Tibial nerve (tissue), 4 donors: ENCODE data around the gene BMP5. TPM values are rescaled to one million over a fixed set of nuclear protein-coding genes. Genes with fewer than 3 reads are reported as not detected.

Experiments
- DNase-seq, 2 donors: peaks; one replicate each; pipeline ENCODE4 v3.0.0-alpha.2; 2019; ENCODE audit warnings: low spot score in 2 of 2
- H3K27ac ChIP-seq, 4 donors: fragments of 200-600 bp; sonication (generic) in 3 of 4; one replicate each; pipeline ENCODE4 v1.5.1; 2017 to 2019; ENCODE audit warnings: mild to moderate bottlenecking in 1 of 4
- H3K27me3 ChIP-seq, 2 donors: fragments of 200-600 bp; sonication (generic) in 1 of 2; one replicate each; pipeline versions ENCODE4 v1.5.1 to v1.6.0; 2017 to 2019
- H3K36me3 ChIP-seq, 3 donors: fragments of 200-600 bp; sonication (generic); one replicate each; pipeline ENCODE4 v1.5.1; 2018 to 2019
- H3K4me1 ChIP-seq, 4 donors: fragments of 200-600 bp; sonication (generic) in 3 of 4; one replicate each; pipeline ENCODE4 v1.5.1; 2017 to 2019
- H3K4me3 ChIP-seq, 4 donors: fragments of 200-600 bp; sonication (generic) in 3 of 4; one replicate each; pipeline ENCODE4 v1.5.1; 2017 to 2019; ENCODE audit warnings: mild to moderate bottlenecking in 1 of 4, moderate library complexity in 1 of 4
- H3K9me3 ChIP-seq, 4 donors: fragments of 200-600 bp; sonication (generic) in 3 of 4; one replicate each; pipeline ENCODE4 v1.5.1; 2017 to 2019
- EP300 ChIP-seq, 2 donors: sonication (generic); formaldehyde crosslinking; IDR thresholded peaks; one replicate each; pipeline ENCODE4 v1.6.1; 2017; ENCODE audit warnings: antibody characterized with exemption in 2 of 2, mild to moderate bottlenecking in 1 of 2
- POLR2A ChIP-seq, 2 donors: fragments of 450-650 bp; IDR thresholded peaks; one replicate each; pipeline ENCODE4 v1.6.1; 2017; ENCODE audit warnings: antibody characterized with exemption in 2 of 2, mild to moderate bottlenecking in 2 of 2, moderate library complexity in 2 of 2
- WGBS, 2 donors: methylation state at CpG; one replicate each; pipeline ENCODE4 v1.1.5; 2018; 5-methylcytosine and 5-hydroxymethylcytosine counted together
- total RNA-seq, 4 donors: library from RNA; depleted of rRNA; stranded (reverse); fragments of >200 nt; gene quantifications; one replicate each; pipeline ENCODE4 v1.1.0, GENCODE V29; 2016
- TF ChIP-seq, protein P1 (sequence below), 5 experiments: fragments of 200-600 bp in 3 of 5; fragments of 450-650 bp in 2 of 5; sonication (generic) in 3 of 5; IDR thresholded peaks; one replicate each; pipeline ENCODE4 v1.5.1; 2016 to 2019; ENCODE audit warnings: antibody characterized with exemption in 5 of 5, mild to moderate bottlenecking in 3 of 5, moderate library complexity in 2 of 5

The BMP5 gene
- total RNA-seq, 4 donors from 2014 or later, result 0.44 to 1.5 (median 1.1) TPM

DNA sequence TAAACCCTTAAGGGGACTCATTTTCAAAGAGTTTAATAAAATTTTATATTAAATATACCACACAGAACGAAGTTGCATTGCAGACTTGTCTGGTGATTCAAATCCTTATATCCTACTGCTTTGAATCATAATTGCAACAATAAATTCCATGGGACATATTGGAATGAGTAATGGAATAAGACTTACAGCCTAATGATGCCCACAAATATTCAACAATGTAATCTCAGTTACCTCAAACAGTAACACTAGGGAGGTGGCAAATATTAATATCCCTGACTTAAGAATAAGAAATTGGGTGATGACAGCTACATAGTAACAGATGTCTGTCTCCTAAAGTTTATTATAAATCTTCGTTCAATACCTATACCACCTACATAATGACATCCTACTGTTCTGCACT lies 52.6 kb downstream of the BMP5 start:
- 82 to 88% methylated on average over 2 of the region's 2 CpGs for WGBS, 2 donors
- H3K4me3 ChIP-seq, result no peak overlapping the region
- no peak for DNase-seq
- no peaks in the 10 kb centered on the region for H3K27me3 ChIP-seq
- no peaks in the 10 kb centered on the region for H3K36me3 ChIP-seq
- no peaks in the 10 kb centered on the region for H3K9me3 ChIP-seq
- H3K4me1 ChIP-seq, result peaks cover 0 to 36% (median 2%) of the 10 kb centered on the region in 4 donors
- peak overlapping the region in 1 of 4 donors; percentile 12 for H3K27ac ChIP-seq
- TF ChIP-seq, protein P1, sequence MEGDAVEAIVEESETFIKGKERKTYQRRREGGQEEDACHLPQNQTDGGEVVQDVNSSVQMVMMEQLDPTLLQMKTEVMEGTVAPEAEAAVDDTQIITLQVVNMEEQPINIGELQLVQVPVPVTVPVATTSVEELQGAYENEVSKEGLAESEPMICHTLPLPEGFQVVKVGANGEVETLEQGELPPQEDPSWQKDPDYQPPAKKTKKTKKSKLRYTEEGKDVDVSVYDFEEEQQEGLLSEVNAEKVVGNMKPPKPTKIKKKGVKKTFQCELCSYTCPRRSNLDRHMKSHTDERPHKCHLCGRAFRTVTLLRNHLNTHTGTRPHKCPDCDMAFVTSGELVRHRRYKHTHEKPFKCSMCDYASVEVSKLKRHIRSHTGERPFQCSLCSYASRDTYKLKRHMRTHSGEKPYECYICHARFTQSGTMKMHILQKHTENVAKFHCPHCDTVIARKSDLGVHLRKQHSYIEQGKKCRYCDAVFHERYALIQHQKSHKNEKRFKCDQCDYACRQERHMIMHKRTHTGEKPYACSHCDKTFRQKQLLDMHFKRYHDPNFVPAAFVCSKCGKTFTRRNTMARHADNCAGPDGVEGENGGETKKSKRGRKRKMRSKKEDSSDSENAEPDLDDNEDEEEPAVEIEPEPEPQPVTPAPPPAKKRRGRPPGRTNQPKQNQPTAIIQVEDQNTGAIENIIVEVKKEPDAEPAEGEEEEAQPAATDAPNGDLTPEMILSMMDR (IDR thresholded peaks at IDR 0.05), result no peak
- TF ChIP-seq EP300 (IDR thresholded peaks at IDR 0.05), result no peak
- no peak for TF ChIP-seq POLR2A (IDR thresholded peaks at IDR 0.05)

DNA sequence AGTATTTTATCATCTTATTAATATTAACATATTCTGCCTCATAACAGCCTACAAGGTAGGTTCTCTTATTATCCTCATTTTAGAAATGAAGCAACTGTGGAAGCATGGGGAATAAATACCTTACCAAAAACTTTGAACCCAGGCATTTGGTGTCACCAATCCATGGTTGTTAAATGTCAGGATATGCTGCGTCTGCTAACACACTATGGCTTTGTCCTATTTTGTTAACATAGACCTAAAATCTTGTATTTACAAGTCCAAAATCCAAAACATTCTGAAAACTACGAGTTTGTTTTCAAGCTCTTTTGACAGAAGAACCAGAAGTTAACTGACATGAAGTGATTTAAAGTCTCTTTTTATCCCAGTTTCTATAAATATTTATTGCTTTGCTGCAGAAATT lies 53.4 kb downstream of the BMP5 start:
- no peak for DNase-seq
- H3K27me3 ChIP-seq, result no peaks in the 10 kb centered on the region
- H3K36me3 ChIP-seq, result no peaks in the 10 kb centered on the region
- TF ChIP-seq POLR2A (IDR thresholded peaks at IDR 0.05) (no peak), EP300 (IDR thresholded peaks at IDR 0.05) (no peak)
- TF ChIP-seq, protein P1 (IDR thresholded peaks at IDR 0.05), result no peak
- WGBS, 2 donors, result 55 to 68% methylated on average over 2 of the region's 2 CpGs
- no peak overlapping the region for H3K27ac ChIP-seq
- peaks cover 0 to 28% (median 2%) of the 10 kb centered on the region in 4 donors for H3K4me1 ChIP-seq
- H3K9me3 ChIP-seq, result no peaks in the 10 kb centered on the region
- no peak overlapping the region for H3K4me3 ChIP-seq

DNA sequence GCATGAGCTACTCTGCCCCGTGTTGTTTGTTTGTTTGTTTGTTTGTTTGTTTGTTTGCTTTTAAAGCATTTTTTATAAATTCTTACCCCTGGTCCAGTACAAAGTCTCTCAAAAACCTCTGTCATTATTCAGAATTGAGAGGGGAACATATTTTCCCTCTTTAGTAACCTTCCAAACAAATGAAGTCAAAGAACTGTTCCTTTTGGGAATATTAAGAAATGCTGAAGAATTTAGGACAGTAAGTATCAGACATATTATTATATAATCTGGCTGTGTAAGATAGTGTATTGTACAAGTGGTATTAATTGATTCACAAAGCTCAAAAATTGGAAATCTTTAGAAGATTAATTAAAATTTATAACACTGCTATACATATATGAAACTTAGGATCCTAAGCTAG lies 54.7 kb downstream of the BMP5 start:
- Histone ChIP-seq H3K27me3 (no peaks in the 10 kb centered on the region), H3K27ac (peak overlapping the region in 1 of 4 donors; percentile 55), H3K9me3 (no peaks in the 10 kb centered on the region), H3K4me3 (no peak overlapping the region), H3K36me3 (no peaks in the 10 kb centered on the region), H3K4me1 (peaks cover 0 to 20% (median 0%) of the 10 kb centered on the region in 4 donors)
- 61 to 63% methylated on average over 1 of the region's 1 CpG for WGBS, 2 donors
- no peak for DNase-seq
- TF ChIP-seq, protein P1 (IDR thresholded peaks at IDR 0.05), result no peak
- no peak for TF ChIP-seq POLR2A (IDR thresholded peaks at IDR 0.05)
- TF ChIP-seq EP300 (IDR thresholded peaks at IDR 0.05), result no peak

DNA sequence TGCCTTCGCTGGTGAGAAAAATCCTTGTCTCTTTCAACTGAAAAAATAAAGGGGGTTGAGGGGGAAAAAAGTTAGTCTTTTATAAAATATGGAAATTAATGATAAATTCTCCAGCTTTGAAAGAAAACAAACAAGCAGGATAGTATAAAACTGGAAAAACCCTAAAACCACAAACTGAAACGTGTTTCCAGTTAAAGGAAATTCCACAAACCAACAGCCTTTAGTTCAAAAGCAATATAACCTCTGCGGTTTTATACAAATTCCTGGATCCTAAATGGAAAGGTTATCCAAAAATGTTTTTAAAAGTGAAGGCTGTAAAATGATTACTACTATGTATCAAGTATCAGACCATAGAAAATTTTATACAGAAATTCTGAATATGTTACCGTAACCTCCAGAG lies 55.6 kb downstream of the BMP5 start:
- 64 to 72% methylated on average over 4 of the region's 4 CpGs for WGBS, 2 donors
- Histone ChIP-seq H3K27ac (peak overlapping the region in 2 of 4 donors; percentile 13 to 55), H3K9me3 (no peaks in the 10 kb centered on the region), H3K4me1 (peaks cover 0 to 11% (median 0%) of the 10 kb centered on the region in 4 donors), H3K4me3 (no peak overlapping the region), H3K36me3 (no peaks in the 10 kb centered on the region), H3K27me3 (no peaks in the 10 kb centered on the region)
- TF ChIP-seq, protein P1 (IDR thresholded peaks at IDR 0.05), result no peak
- no peak for TF ChIP-seq EP300 (IDR thresholded peaks at IDR 0.05)
- no peak for TF ChIP-seq POLR2A (IDR thresholded peaks at IDR 0.05)
- no peak for DNase-seq

DNA sequence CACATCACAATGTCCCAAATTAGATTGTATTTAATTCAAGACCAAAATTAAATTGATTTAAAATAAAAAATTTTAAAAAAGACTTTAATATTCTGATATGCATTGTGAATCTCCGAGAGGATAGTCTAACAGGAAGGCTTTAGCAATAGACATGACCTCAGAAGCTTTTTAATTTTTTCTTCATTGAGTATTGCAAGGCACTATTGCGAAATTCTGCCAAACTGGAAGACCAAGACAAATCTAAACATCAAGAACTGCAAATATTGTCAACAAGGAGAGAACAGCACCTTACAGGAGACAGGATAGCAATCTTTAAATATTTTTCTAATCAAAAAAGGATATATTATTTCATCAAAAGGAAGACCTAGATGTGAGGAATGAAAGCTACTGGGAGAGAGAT lies 56.9 kb downstream of the BMP5 start:
- Histone ChIP-seq H3K4me3 (no peak overlapping the region), H3K9me3 (no peaks in the 10 kb centered on the region), H3K36me3 (no peaks in the 10 kb centered on the region), H3K27ac (peak overlapping the region in 2 of 4 donors; percentile 13 to 21), H3K27me3 (no peaks in the 10 kb centered on the region), H3K4me1 (peaks cover 0 to 9% (median 0%) of the 10 kb centered on the region in 4 donors)
- no peak for DNase-seq
- WGBS, 2 donors, result 52 to 60% methylated on average over 2 of the region's 2 CpGs
- TF ChIP-seq POLR2A (IDR thresholded peaks at IDR 0.05) (no peak), EP300 (IDR thresholded peaks at IDR 0.05) (no peak)
- TF ChIP-seq, protein P1 (IDR thresholded peaks at IDR 0.05), result no peak
